ENCODE results near the gene UGT2B11.

Gene UGT2B11

GRCh38 chr4:69156913-69157312 lies 57.6 kb downstream of the UGT2B11 start:
- Histone ChIP-seq H2AFZ (ENCODE audit: low read depth, low read length) (no peak overlapping the region), H3K4me2 (ENCODE audit: low read length) (no peak overlapping the region), H3K79me2 (ENCODE audit: low read length) (no peaks in the 10 kb centered on the region), H3K4me1 (ENCODE audit: low read length) (no peaks in the 10 kb centered on the region), H3K9ac (ENCODE audit: low read length) (no peak overlapping the region), H3K9me3 (ENCODE audit: insufficient read depth, low read length) (no peaks in the 10 kb centered on the region), H3K27ac (ENCODE audit: low read length) (no peak overlapping the region), H3K27me3 (ENCODE audit: low read depth, low read length) (no peaks in the 10 kb centered on the region), H4K20me1 (ENCODE audit: insufficient read depth, low read length) (no peaks in the 10 kb centered on the region), H3K4me3 (ENCODE audit: low read length) (no peak overlapping the region), H3K36me3 (replicated peaks; ENCODE audit: low read depth, low read length) (no peaks in the 10 kb centered on the region)
- TF ChIP-seq EZH2phosphoT487 (IDR thresholded peaks at IDR 0.05; ENCODE audit: low read depth) (no peak), CTCF (IDR thresholded peaks at IDR 0.05; ENCODE audit: low read depth, low read length) (no peak)

- Histone ChIP-seq H3K4me2 (ENCODE audit: low read length) (no peak overlapping the region), H3K36me3 (replicated peaks; ENCODE audit: low read depth, low read length) (no peaks in the 10 kb centered on the region), H3K9ac (ENCODE audit: low read length) (no peak overlapping the region), H3K4me1 (ENCODE audit: low read length) (no peaks in the 10 kb centered on the region), H3K4me3 (ENCODE audit: low read length) (no peak overlapping the region), H3K79me2 (ENCODE audit: low read length) (no peaks in the 10 kb centered on the region), H3K9me3 (ENCODE audit: insufficient read depth, low read length) (no peaks in the 10 kb centered on the region), H3K27me3 (ENCODE audit: low read depth, low read length) (no peaks in the 10 kb centered on the region), H3K27ac (ENCODE audit: low read length) (no peak overlapping the region), H4K20me1 (ENCODE audit: insufficient read depth, low read length) (no peaks in the 10 kb centered on the region), H2AFZ (ENCODE audit: low read depth, low read length) (no peak overlapping the region)
- TF ChIP-seq EZH2phosphoT487 (IDR thresholded peaks at IDR 0.05; ENCODE audit: low read depth), result no peak
- no peak for TF ChIP-seq CTCF (IDR thresholded peaks at IDR 0.05; ENCODE audit: low read depth, low read length)
These were observed 60.5 kb downstream of the UGT2B11 start for GRCh38 chr4:69154021-69154420.

Measured in OCI-LY3 (cell line).